Ramos (cell line): ENCODE data around the gene RHCG.

Source experiments
- in situ Hi-C: fragments of 300-500 bp; cut with MboI; formaldehyde crosslinking; loops from one replicate; pipeline ENCODE4 v1.14.3; 2022; ENCODE audit warnings: low sequenced_read_pairs; ENCODE audit not compliant: unreplicated experiment

Gene RHCG

GRCh38 chr15:89496155-89497098, at the start of gene RHCG:
RHCG (minus strand) TSS chr15:89496583; CDS start chr15:89496544, 39 bp downstream.
- in situ Hi-C loops = no loop called here

GRCh38 chr15:89543389-89543788, 47.0 kb upstream of the RHCG start:
- in situ Hi-C loops = no loop called here

GRCh38 chr15:89542369-89542768, 46.0 kb upstream of the RHCG start:
- in situ Hi-C loops = no loop called here

- in situ Hi-C loops = no loop called here
Observed at GRCh38 chr15:89539027-89539426, 42.6 kb upstream of the RHCG start.

- in situ Hi-C loops = no loop called here
Observed at GRCh38 chr15:89533861-89534544, 37.6 kb upstream of the RHCG start.

GRCh38 chr15:89531796-89532537, 35.6 kb upstream of the RHCG start:
- in situ Hi-C loops = no loop called here

GRCh38 chr15:89530976-89531375, 34.6 kb upstream of the RHCG start:
- in situ Hi-C loops = no loop called here

- in situ Hi-C loops = no loop called here
Observed at GRCh38 chr15:89528757-89529352, 32.5 kb upstream of the RHCG start.

GRCh38 chr15:89526601-89527441, 30.4 kb upstream of the RHCG start:
- in situ Hi-C loops = no loop called here

GRCh38 chr15:89526181-89526580, 29.8 kb upstream of the RHCG start:
- in situ Hi-C loops = no loop called here

GRCh38 chr15:89524184-89524583, 27.8 kb upstream of the RHCG start:
- in situ Hi-C loops = no loop called here

GRCh38 chr15:89523101-89523500, 26.7 kb upstream of the RHCG start:
- in situ Hi-C loops = no loop called here

GRCh38 chr15:89521605-89522004, 25.2 kb upstream of the RHCG start:
- in situ Hi-C loops = no loop called here

- in situ Hi-C loops = no loop called here
Observed at GRCh38 chr15:89515477-89515876, 19.1 kb upstream of the RHCG start.

GRCh38 chr15:89514596-89515406, 18.4 kb upstream of the RHCG start:
- in situ Hi-C loops = no loop called here

GRCh38 chr15:89514186-89514585, 17.8 kb upstream of the RHCG start:
- in situ Hi-C loops = no loop called here

- in situ Hi-C loops = no loop called here
Observed at GRCh38 chr15:89513284-89513683, 16.9 kb upstream of the RHCG start.

GRCh38 chr15:89512631-89513030, 16.2 kb upstream of the RHCG start:
- in situ Hi-C loops = no loop called here
